Right ventricle myocardium superior (tissue), 1 donor: ENCODE data around the gene MAGI2. TPM values are rescaled to one million over a fixed set of nuclear protein-coding genes. Genes with fewer than 3 reads are reported as not detected.
"Not testable (repeated sequence)": the region's sequence is repeated elsewhere in the genome, so short reads cannot be mapped to it uniquely, and the experiment has no call there.

Source experiments
- ATAC-seq: fragments of 200-7000 bp; cut with Tn5 transposase; one replicate; pipeline ENCODE4 v1.9.1; 2020; ENCODE audit warnings: mild to moderate bottlenecking; ENCODE audit not compliant: poor library complexity
- DNase-seq: peaks from one replicate; pipeline ENCODE4 v3.0.0-alpha.2; 2020
- intact Hi-C: fragments of 100-400 bp; cut with DNase I; formaldehyde crosslinking; loops from one replicate; pipeline ENCODE4 v1.11.2; 2022
- total RNA-seq: library from RNA; stranded (reverse); fragmentation: NEBNext Ultra II Directional; extraction: Animal tissue kit (Norgen Biotek cat#: 25700); gene quantifications from one replicate; pipeline ENCODE4 v1.2.1, GENCODE V29; 2021
- donor health status: DM: no; HTN: yes; CAD: no; lungs with severe emphysema.

The MAGI2 gene
- total RNA-seq, 1 donor from 2014 or later = 3.9 TPM

GRCh38 chr7:78539825-78540224 lies 913.6 kb downstream of the MAGI2 start:
- intact Hi-C loops = no loop called here
- no peak for ATAC-seq

GRCh38 chr7:78535655-78536054 lies 917.8 kb downstream of the MAGI2 start:
- no peak for ATAC-seq
- intact Hi-C loops = no loop called here
- DNase-seq = no peak

More at GRCh38 chr7:78539825-78540224, 913.6 kb downstream of the MAGI2 start:
- no peak for DNase-seq

DNA sequence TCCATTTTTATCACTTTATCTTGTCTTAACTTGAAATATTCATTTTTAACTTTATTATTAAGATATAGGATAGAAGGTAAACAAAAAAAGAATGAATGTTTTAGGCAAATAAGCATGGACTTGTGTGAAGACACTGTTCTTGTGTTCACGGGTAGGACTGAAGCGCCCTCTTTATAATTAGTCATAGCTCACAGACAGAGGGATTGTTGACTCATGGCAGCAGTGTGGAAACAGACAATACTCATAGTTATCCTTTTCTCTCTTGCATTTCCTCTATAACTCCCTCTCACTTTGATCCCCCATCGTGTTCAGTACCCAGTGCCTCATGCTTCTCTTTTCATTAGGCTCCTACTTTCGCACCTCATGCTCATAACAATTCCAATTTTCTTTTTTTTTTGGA lies 923.1 kb downstream of the MAGI2 start:
- intact Hi-C loops = no loop called here
- DNase-seq = no peak
- ATAC-seq = no peak

DNA sequence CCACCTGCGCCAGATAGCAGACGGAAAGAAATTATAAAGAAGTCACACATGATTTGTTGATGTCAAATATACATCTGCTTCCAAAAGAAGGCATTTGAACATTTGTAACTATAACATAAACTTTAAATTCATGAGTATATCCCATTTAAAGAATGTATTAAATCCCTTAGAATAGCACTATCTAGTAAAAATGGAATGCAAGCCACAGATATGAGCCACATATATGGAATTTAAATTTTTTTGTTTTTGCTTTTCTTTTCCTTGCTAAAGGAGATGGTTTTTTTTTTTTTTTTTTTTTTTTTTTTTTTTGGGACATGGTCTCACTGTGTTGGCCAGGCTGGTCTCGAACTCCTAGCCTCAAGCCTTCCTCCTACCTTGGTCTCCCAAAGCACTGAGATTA lies 924.1 kb downstream of the MAGI2 start:
- DNase-seq = no peak
- intact Hi-C loops = no loop called here
- no peak for ATAC-seq

DNA sequence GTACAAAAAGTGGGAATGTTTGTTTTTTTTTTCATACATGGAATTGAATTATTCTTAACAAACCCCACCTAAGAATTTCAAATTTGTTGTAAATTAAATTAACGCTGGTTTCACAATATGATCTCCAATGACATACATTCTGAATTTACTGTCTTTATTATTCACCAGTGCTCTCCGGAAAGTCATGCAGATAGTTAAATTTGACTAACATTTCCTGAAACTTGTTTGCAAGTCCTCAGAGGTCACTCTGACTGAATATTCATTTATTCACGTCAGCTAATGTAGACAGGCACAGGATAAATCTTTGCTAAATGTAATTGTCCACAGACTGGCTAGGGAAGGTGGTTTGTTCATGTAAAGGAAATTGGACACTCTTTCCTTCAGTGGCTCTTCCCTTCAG lies 924.5 kb downstream of the MAGI2 start:
- no peak for ATAC-seq
- DNase-seq = no peak
- intact Hi-C loops = no loop called here

DNA sequence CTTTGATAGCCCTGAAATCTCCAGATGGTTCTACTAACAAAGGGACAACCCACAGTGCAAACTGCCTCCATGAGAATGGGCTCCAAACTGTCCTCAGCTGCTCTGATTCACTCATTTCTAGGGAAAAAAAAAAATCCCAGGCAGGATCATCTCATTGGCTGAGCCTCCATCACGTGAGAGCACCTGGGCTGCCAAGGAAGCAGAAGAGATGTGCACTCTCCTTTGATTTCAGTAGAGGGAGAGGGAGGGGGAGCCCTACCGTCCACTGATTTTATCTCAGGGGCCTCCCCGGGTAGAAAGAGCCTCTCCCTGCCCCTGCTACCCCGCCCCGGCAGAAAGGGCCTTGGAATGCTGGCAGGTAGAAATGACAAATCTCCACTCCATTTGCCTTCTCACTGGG lies 929.5 kb downstream of the MAGI2 start:
- DNase-seq (no peak), ATAC-seq (no peak)
- intact Hi-C loops = no loop called here

- intact Hi-C loops = no loop called here
- no peak for DNase-seq
- no peak for ATAC-seq
Observed at GRCh38 chr7:78521961-78522360, 931.5 kb downstream of the MAGI2 start.

GRCh38 chr7:78516450-78516849 lies 937.0 kb downstream of the MAGI2 start:
- DNase-seq (no peak), ATAC-seq (no peak)
- intact Hi-C loops = loop anchor here (10.0 kb wide), 1 partner anchor 408 kb away; no protein-coding TSS in a partner anchor

DNA sequence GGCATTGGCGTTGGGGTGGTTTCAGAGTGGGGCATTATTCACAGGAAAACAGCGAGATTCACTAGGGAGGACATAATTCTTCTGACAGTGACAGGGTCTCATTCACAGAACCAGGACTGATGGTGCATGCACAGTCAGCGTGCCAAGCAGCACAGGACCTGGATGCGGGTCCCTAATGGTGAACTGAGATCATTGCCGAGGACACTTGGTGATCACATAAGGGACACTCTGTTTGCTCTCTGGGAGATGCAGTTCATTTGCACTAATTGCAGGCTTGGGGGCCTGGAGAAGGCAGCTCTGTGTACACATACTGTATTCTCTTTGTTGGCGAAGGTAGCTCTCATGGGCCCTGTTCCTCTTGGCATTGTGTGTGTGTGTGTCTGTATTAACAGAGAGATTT lies 938.8 kb downstream of the MAGI2 start:
- DNase-seq (no peak), ATAC-seq (no peak)
- intact Hi-C loops = loop anchor here (10.0 kb wide), 1 partner anchor 410 kb away; no protein-coding TSS in a partner anchor

GRCh38 chr7:78510580-78511188 lies 942.8 kb downstream of the MAGI2 start:
- intact Hi-C loops = loop anchor here (10.0 kb wide), 1 partner anchor 414 kb away; no protein-coding TSS in a partner anchor
- ATAC-seq = no peak
- no peak for DNase-seq

DNA sequence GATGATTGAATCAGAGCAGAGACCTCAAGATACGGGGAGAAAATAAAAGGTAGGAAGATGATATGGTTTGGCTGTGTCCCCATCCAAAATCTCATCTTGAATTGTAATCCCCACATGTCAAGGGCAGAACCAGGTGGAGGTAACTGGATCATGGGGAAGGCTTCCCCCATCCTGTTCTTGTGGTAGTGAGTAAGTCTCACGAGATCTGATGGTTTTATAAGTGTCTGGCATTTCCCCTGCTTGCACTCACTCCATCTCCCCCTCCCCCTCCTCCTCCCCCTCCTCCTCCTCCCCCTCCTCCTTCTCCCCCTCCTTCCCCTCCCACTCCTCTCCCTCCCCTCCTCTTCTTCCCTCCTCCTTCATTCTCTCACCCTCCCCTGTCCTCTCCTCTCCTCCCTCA lies 950.2 kb downstream of the MAGI2 start:
- DNase-seq, intact Hi-C loops, ATAC-seq: not testable (repeated sequence)

DNA sequence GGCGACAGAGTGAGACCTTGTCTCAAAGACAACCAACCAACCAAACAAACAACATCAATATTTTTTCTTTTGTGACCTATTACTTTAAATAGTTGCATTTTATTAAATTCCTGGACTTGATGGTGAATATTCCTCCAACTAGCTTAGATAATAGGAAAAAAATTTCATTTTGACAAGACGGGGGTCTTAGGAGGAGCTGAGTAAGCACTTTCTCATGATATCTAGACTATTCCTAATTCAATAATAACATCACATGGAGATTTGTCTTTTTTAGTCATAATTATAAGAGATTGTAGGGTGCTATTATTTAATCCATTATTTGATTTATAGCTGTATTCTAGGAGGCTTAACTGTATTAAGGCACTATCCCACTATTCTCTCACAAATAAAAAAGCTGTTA lies 952.4 kb downstream of the MAGI2 start:
- ATAC-seq (no peak), DNase-seq (no peak)
- intact Hi-C loops = no loop called here

GRCh38 chr7:78499971-78500370 lies 953.5 kb downstream of the MAGI2 start:
- ATAC-seq (no peak), DNase-seq (no peak)
- intact Hi-C loops = no loop called here

GRCh38 chr7:78499283-78499682 lies 954.2 kb downstream of the MAGI2 start:
- intact Hi-C loops = no loop called here
- DNase-seq (no peak), ATAC-seq (no peak)

GRCh38 chr7:78497728-78498427 lies 955.6 kb downstream of the MAGI2 start:
- ATAC-seq = no peak
- DNase-seq = no peak
- intact Hi-C loops = no loop called here

GRCh38 chr7:78496096-78496630 lies 957.3 kb downstream of the MAGI2 start:
- ATAC-seq = no peak

DNA sequence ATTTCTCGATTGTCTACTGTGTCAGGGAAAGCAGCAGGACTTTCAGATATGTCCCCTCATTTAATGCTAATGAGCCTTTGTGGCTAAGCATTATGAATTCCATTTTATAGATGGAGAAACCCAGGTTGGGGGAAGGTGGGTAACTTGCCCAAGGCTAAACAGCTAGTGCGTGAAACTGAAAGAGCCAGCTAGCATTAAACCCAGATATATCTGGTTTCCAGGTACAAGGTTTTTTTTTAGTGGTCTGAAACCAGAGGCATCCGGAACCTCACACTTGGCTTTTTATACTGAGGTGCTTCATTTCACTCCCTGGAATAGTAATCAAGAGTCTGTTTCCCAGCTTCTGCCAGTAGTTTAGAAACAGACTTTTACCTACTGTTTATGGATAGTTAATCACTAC lies 960.1 kb downstream of the MAGI2 start:
- ATAC-seq (no peak), DNase-seq (no peak)
- intact Hi-C loops = no loop called here

More at GRCh38 chr7:78496096-78496630, 957.3 kb downstream of the MAGI2 start:
- no peak for DNase-seq
- intact Hi-C loops = no loop called here

DNA sequence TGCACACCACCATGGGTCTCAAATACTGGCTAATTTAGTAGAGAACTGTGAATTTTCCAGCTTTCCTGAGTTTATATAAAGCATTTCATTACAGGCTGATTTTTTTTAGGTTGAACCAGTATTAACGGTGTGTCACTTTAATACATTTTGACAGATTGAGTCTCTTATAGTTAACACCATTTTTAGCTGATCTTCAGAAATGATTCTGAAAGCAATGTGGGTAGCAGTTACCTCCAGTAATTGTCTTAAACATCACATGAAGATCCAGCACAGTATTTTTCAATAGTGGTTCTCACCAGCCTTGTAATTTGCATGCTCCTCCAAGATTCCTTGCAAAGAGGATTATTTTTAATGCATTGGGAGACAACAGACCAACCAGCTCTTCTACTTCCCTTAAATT lies 961.3 kb downstream of the MAGI2 start:
- ATAC-seq (no peak), DNase-seq (no peak)
- intact Hi-C loops = no loop called here

- ATAC-seq (no peak), DNase-seq (no peak)
- intact Hi-C loops = no loop called here
Observed at GRCh38 chr7:78490524-78490923, 962.9 kb downstream of the MAGI2 start.
